ENCODE results near the gene MOCS3. TPM values are rescaled to one million over a fixed set of nuclear protein-coding genes. Genes with fewer than 3 reads are reported as not detected.
A peak's percentile ranks its signal among the peaks of the same experiment; 100 is the strongest.

The MOCS3 gene
- total RNA-seq, 1 donor from 2014 or later = 3.2 TPM

DNA sequence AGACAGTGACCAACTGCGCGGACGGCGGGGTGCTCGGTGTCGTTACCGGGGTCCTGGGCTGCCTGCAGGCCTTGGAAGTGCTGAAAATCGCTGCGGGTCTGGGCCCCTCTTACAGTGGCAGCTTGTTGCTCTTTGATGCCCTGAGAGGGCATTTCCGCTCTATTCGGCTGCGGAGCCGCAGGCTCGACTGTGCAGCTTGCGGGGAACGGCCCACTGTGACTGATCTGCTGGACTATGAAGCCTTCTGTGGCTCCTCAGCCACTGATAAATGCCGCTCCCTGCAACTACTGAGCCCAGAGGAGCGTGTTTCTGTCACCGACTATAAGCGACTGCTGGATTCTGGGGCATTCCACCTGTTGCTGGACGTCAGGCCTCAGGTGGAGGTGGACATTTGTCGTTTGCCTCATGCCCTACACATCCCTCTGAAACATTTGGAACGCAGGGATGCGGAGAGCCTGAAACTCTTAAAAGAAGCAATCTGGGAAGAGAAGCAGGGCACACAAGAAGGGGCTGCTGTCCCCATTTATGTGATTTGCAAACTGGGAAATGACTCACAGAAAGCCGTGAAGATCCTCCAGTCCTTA, 1.0 kb downstream of the MOCS3 start:
- TF ChIP-seq CTCF (IDR thresholded peaks at IDR 0.05) (no peak), POLR2AphosphoS5 (IDR thresholded peaks at IDR 0.05; ENCODE audit: insufficient read depth in 1 of 2, low read depth in 1 of 2) (no peak), POLR2A (IDR thresholded peaks at IDR 0.05) (no peak)
- DNase-seq (ENCODE audit: extremely low spot score in 2 of 2) = no peak
- Histone ChIP-seq H3K27ac (no peak overlapping the region), H3K4me1 (peaks cover 54% of the 10 kb centered on the region), H3K36me3 (peaks cover 0 to 8% of the 10 kb centered on the region in 2 donors), H3K27me3 (no peaks in the 10 kb centered on the region), H3K9me3 (no peaks in the 10 kb centered on the region), H3K4me3 (peak overlapping the region; percentile 88 to 95)
- intact Hi-C loops (cut with DNase I) = no loop called here

DNA sequence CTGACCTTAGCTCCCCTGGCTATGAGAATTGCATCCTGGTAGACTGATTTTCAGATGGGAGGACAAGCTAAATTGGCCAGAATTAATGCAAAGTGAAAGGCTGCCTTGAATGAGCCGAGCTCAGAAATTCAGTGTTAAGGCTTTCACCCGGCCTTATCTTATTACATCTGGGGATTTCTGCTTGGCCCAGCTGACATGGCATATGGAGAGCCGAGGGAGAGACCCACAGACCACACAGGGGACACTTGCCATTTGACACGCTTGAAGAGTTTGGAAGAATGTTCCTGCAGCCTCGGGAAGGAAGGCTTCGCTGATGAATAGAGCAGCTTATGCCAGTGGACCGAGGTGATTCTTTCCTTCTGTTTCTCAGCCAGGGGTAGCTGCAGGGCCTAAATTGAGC, 9.0 kb downstream of the MOCS3 start:
- Histone ChIP-seq H3K4me1 (no peaks in the 10 kb centered on the region), H3K27ac (no peak overlapping the region), H3K9me3 (no peaks in the 10 kb centered on the region), H3K4me3 (no peak overlapping the region), H3K36me3 (no peaks in the 10 kb centered on the region), H3K27me3 (no peaks in the 10 kb centered on the region)
- TF ChIP-seq POLR2AphosphoS5 (IDR thresholded peaks at IDR 0.05; ENCODE audit: insufficient read depth in 1 of 2, low read depth in 1 of 2) (no peak), POLR2A (IDR thresholded peaks at IDR 0.05) (no peak), CTCF (IDR thresholded peaks at IDR 0.05) (no peak)
- intact Hi-C loops (cut with DNase I) = no loop called here
- DNase-seq (ENCODE audit: extremely low spot score in 2 of 2) = no peak

DNA sequence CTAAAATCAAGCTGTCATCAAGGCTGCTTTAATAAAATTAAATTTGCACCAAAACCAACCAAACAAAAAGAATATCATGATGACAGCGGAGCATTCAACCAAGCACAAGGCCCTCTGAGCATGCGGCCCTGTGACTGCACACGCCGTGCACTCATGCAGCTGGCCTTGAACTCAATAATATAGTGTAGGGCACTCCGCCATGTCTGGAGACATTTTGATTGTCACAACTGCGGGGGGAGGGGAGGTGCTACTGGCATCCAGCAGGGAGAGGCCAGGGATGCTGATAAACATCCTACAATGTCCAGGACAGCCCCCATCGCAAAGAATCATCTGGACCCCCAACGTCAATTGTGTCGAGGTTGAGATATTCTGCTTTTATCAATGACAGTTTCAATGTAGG, 9.7 kb downstream of the MOCS3 start:
- H3K27me3 ChIP-seq = no peaks in the 10 kb centered on the region
- no peak overlapping the region for H3K4me3 ChIP-seq
- H3K4me1 ChIP-seq = no peaks in the 10 kb centered on the region
- intact Hi-C loops (cut with DNase I) = no loop called here
- H3K36me3 ChIP-seq = no peaks in the 10 kb centered on the region
- no peak overlapping the region for H3K27ac ChIP-seq
- DNase-seq (ENCODE audit: extremely low spot score in 2 of 2) = no peak
- H3K9me3 ChIP-seq = no peaks in the 10 kb centered on the region
- no peak for TF ChIP-seq CTCF (IDR thresholded peaks at IDR 0.05)
- no peak for TF ChIP-seq POLR2AphosphoS5 (IDR thresholded peaks at IDR 0.05; ENCODE audit: insufficient read depth in 1 of 2, low read depth in 1 of 2)
- no peak for TF ChIP-seq POLR2A (IDR thresholded peaks at IDR 0.05)

- Histone ChIP-seq H3K27me3 (no peaks in the 10 kb centered on the region), H3K36me3 (no peaks in the 10 kb centered on the region), H3K27ac (no peak overlapping the region), H3K4me3 (no peak overlapping the region), H3K9me3 (no peaks in the 10 kb centered on the region), H3K4me1 (no peaks in the 10 kb centered on the region)
- DNase-seq (ENCODE audit: extremely low spot score in 2 of 2) = no peak
- TF ChIP-seq CTCF (IDR thresholded peaks at IDR 0.05) = no peak
- TF ChIP-seq POLR2A (IDR thresholded peaks at IDR 0.05) = no peak
- no peak for TF ChIP-seq POLR2AphosphoS5 (IDR thresholded peaks at IDR 0.05; ENCODE audit: insufficient read depth in 1 of 2, low read depth in 1 of 2)
- intact Hi-C loops (cut with DNase I) = no loop called here
Measured at GRCh38 chr20:50969435-50969834, 10.8 kb downstream of the MOCS3 start.

- H3K36me3 ChIP-seq = no peaks in the 10 kb centered on the region
- no peaks in the 10 kb centered on the region for H3K27me3 ChIP-seq
- H3K4me3 ChIP-seq = no peak overlapping the region
- no peaks in the 10 kb centered on the region for H3K4me1 ChIP-seq
- TF ChIP-seq POLR2AphosphoS5 (IDR thresholded peaks at IDR 0.05; ENCODE audit: insufficient read depth in 1 of 2, low read depth in 1 of 2) (no peak), POLR2A (IDR thresholded peaks at IDR 0.05) (no peak), CTCF (IDR thresholded peaks at IDR 0.05) (no peak)
- no peaks in the 10 kb centered on the region for H3K9me3 ChIP-seq
- no peak for DNase-seq (ENCODE audit: extremely low spot score in 2 of 2)
- intact Hi-C loops (cut with DNase I) = no loop called here
- H3K27ac ChIP-seq = no peak overlapping the region
Measured at GRCh38 chr20:50969912-50970311, 11.3 kb downstream of the MOCS3 start.
